Adipocyte (in vitro differentiated cells): Measurements from ENCODE around the gene SRC.

Experiments used
- DNase-seq: peaks from one replicate; pipeline ENCODE4 v3.0.0-alpha.2; 2015; ENCODE audit warnings: low read depth
- H3K27me3 ChIP-seq: replicated peaks from 2 replicates; pipeline ENCODE4 v1.7.0; 2013; ENCODE audit warnings: mild to moderate bottlenecking, low read length, moderate library complexity; ENCODE audit not compliant: control insufficient read depth, insufficient read depth
- H3K36me3 ChIP-seq: 2 replicates; pipeline ENCODE4 v1.7.0; 2013; ENCODE audit warnings: low read length, mild to moderate bottlenecking, moderate library complexity; ENCODE audit not compliant: control insufficient read depth, insufficient read depth, severe bottlenecking
- H3K4me1 ChIP-seq: 2 replicates; pipeline ENCODE4 v1.7.0; 2013; ENCODE audit warnings: mild to moderate bottlenecking, low read length, moderate library complexity; ENCODE audit not compliant: control insufficient read depth, insufficient read depth
- H3K4me3 ChIP-seq: 2 replicates; pipeline ENCODE4 v1.7.0; 2013; ENCODE audit warnings: mild to moderate bottlenecking, low read length, moderate library complexity
- H3K9ac ChIP-seq: 2 replicates; pipeline ENCODE4 v1.7.0; 2013; ENCODE audit warnings: mild to moderate bottlenecking, low read length, moderate library complexity
- H3K9me3 ChIP-seq: 2 replicates; pipeline ENCODE4 v1.7.0; 2013; ENCODE audit warnings: mild to moderate bottlenecking, low read length, moderate library complexity; ENCODE audit not compliant: control insufficient read depth

The SRC gene

GRCh38 chr20:37373020-37373598 is 27.2 kb downstream of the SRC start:
- Histone ChIP-seq H3K27me3 (no peaks in the 10 kb centered on the region), H3K9ac (no peak overlapping the region), H3K4me1 (no peaks in the 10 kb centered on the region), H3K9me3 (no peaks in the 10 kb centered on the region), H3K4me3 (no peak overlapping the region), H3K36me3 (peaks cover 17% of the 10 kb centered on the region)
- no peak for DNase-seq

- Histone ChIP-seq H3K4me3 (no peak overlapping the region), H3K9me3 (no peaks in the 10 kb centered on the region), H3K27me3 (no peaks in the 10 kb centered on the region), H3K4me1 (peaks cover 3% of the 10 kb centered on the region), H3K36me3 (peaks cover 17% of the 10 kb centered on the region), H3K9ac (no peak overlapping the region)
- no peak for DNase-seq
Measured at GRCh38 chr20:37375227-37375626, 29.3 kb downstream of the SRC start.

- no peaks in the 10 kb centered on the region for H3K27me3 ChIP-seq
- peaks cover 17% of the 10 kb centered on the region for H3K36me3 ChIP-seq
- H3K9me3 ChIP-seq = no peaks in the 10 kb centered on the region
- no peak overlapping the region for H3K4me3 ChIP-seq
- H3K9ac ChIP-seq = no peak overlapping the region
- H3K4me1 ChIP-seq = peaks cover 6% of the 10 kb centered on the region
- DNase-seq = no peak
Measured at GRCh38 chr20:37376324-37376723, 30.4 kb downstream of the SRC start.

- peaks cover 17% of the 10 kb centered on the region for H3K36me3 ChIP-seq
- H3K27me3 ChIP-seq = no peaks in the 10 kb centered on the region
- no peak overlapping the region for H3K9ac ChIP-seq
- H3K9me3 ChIP-seq = no peaks in the 10 kb centered on the region
- DNase-seq = no peak
- H3K4me3 ChIP-seq = no peak overlapping the region
- H3K4me1 ChIP-seq = peaks cover 6% of the 10 kb centered on the region
Measured at GRCh38 chr20:37376791-37377190, 30.9 kb downstream of the SRC start.

- DNase-seq = no peak
- Histone ChIP-seq H3K9ac (no peak overlapping the region), H3K36me3 (peaks cover 17% of the 10 kb centered on the region), H3K4me1 (peaks cover 6% of the 10 kb centered on the region), H3K4me3 (no peak overlapping the region), H3K27me3 (no peaks in the 10 kb centered on the region), H3K9me3 (no peaks in the 10 kb centered on the region)
Measured at GRCh38 chr20:37377346-37378081, 31.6 kb downstream of the SRC start.

- peaks cover 8% of the 10 kb centered on the region for H3K4me1 ChIP-seq
- no peak overlapping the region for H3K9ac ChIP-seq
- no peaks in the 10 kb centered on the region for H3K9me3 ChIP-seq
- no peak overlapping the region for H3K4me3 ChIP-seq
- H3K27me3 ChIP-seq = no peaks in the 10 kb centered on the region
- DNase-seq = no peak
- H3K36me3 ChIP-seq = peaks cover 10% of the 10 kb centered on the region
Measured at GRCh38 chr20:37378420-37378784, 32.5 kb downstream of the SRC start.

- no peak for DNase-seq
- Histone ChIP-seq H3K9me3 (no peaks in the 10 kb centered on the region), H3K9ac (no peak overlapping the region), H3K4me3 (no peak overlapping the region), H3K4me1 (peaks cover 9% of the 10 kb centered on the region), H3K27me3 (no peaks in the 10 kb centered on the region), H3K36me3 (peaks cover 9% of the 10 kb centered on the region)
Measured at GRCh38 chr20:37378785-37379598, 33.1 kb downstream of the SRC start.

- no peaks in the 10 kb centered on the region for H3K27me3 ChIP-seq
- peaks cover 9% of the 10 kb centered on the region for H3K36me3 ChIP-seq
- H3K9me3 ChIP-seq = no peaks in the 10 kb centered on the region
- peaks cover 9% of the 10 kb centered on the region for H3K4me1 ChIP-seq
- DNase-seq = no peak
- H3K4me3 ChIP-seq = no peak overlapping the region
- H3K9ac ChIP-seq = no peak overlapping the region
Measured at GRCh38 chr20:37379967-37380828, 34.3 kb downstream of the SRC start.

- no peaks in the 10 kb centered on the region for H3K27me3 ChIP-seq
- no peak overlapping the region for H3K9ac ChIP-seq
- peaks cover 9% of the 10 kb centered on the region for H3K4me1 ChIP-seq
- H3K9me3 ChIP-seq = no peaks in the 10 kb centered on the region
- H3K36me3 ChIP-seq = peaks cover 16% of the 10 kb centered on the region
- DNase-seq = no peak
- no peak overlapping the region for H3K4me3 ChIP-seq
Measured at GRCh38 chr20:37380864-37381579, 35.1 kb downstream of the SRC start.

- Histone ChIP-seq H3K9me3 (no peaks in the 10 kb centered on the region), H3K27me3 (no peaks in the 10 kb centered on the region), H3K4me1 (peaks cover 9% of the 10 kb centered on the region), H3K36me3 (peaks cover 16% of the 10 kb centered on the region), H3K4me3 (no peak overlapping the region), H3K9ac (no peak overlapping the region)
- DNase-seq = no peak
Measured at GRCh38 chr20:37381621-37382471, 35.9 kb downstream of the SRC start.
